Stimulated activated memory B cell treated with anti-CD40 and anti-IgM and Interleukin-4, amounts not matched to agents 10 μg/mL and 1 μg/mL and 100 μg/mL, for 72 hours (primary cell): ENCODE data around the gene PARP15.

Source experiments
- ATAC-seq: fragments of 150-1000 bp; cut with Tn5 transposase; 2 replicates; pipeline ENCODE4 v1.10.0; 2021
- H3K27ac Mint-ChIP-seq: one replicate; pipeline ENCODE4 v1.8.0; 2022; ENCODE audit warnings: mild to moderate bottlenecking, mixed read lengths
- H3K27me3 Mint-ChIP-seq: one replicate; pipeline ENCODE4 v1.8.0; 2022; ENCODE audit warnings: mixed read lengths
- H3K36me3 Mint-ChIP-seq: one replicate; pipeline ENCODE4 v1.8.0; 2022; ENCODE audit warnings: mixed read lengths
- H3K4me1 Mint-ChIP-seq: one replicate; pipeline ENCODE4 v1.8.0; 2022; ENCODE audit warnings: mixed read lengths
- H3K4me3 Mint-ChIP-seq: one replicate; pipeline ENCODE4 v1.8.0; 2022; ENCODE audit warnings: mild to moderate bottlenecking, moderate library complexity, mixed read lengths
- H3K9me3 Mint-ChIP-seq: one replicate; pipeline ENCODE4 v1.8.0; 2022; ENCODE audit warnings: mixed read lengths

Gene PARP15

DNA sequence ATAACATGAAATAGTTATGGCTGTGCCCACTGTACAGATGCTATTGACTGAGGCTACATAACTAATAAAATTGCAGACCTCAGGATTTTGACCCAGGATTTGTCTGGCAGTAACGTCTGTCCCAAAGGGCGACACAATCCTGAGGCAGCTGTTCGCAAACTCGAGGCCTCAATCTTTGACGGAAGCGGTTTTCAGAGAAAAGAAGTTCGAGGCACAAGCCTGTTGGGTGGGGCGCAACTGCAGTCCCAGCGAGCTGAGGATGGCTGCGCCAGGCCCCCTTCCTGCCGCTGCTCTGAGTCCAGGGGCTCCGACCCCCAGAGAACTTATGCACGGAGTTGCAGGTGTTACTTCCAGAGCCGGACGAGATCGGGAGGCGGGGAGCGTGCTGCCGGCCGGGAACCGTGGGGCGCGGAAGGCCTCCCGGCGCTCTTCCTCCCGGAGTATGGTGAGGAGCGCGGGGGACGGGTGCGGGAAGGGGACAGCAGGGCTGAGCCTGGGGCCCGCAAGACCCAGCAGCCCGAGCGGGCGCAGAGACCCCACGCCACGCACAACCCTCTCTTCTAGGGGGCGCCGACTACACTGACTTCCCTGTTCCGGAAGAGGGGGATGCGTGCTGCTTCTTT, at the start of gene PARP15:
Gene PARP15 (plus strand): TSS at position 242 of the 623 bp plus-strand sequence. CDS start 18 bp downstream, at position 260.
- Mint-ChIP-seq H3K36me3 (peaks cover 29% of the 10 kb centered on the region), H3K4me3 (peak within 1 kb of the TSS; percentile 99), H3K27ac (peak within 1 kb of the TSS; percentile 100), H3K4me1 (peaks cover 64% of the 10 kb centered on the region), H3K27me3 (no peaks in the 10 kb centered on the region), H3K9me3 (peaks cover 9% of the 10 kb centered on the region)
- peak; percentile 4 for ATAC-seq

DNA sequence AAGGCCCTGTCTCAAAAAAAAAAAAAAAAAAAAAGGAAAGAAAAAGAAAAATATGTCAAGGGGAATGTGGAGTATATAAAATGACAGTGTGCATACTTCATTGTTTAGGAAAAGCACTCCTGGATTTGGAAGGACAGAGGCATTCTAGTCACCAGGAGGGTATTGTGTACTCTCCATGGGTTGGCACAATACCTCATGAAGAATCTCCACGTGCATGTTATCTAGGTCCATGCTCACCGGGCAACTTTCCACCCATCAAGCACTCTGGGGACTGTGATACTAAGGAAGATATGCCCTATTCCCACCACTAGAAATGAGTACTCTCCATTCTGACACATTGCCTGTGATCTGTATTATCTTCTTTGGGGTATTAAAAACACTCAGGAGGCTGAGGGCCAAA, 47.3 kb upstream of the PARP15 start:
- no peak for ATAC-seq

DNA sequence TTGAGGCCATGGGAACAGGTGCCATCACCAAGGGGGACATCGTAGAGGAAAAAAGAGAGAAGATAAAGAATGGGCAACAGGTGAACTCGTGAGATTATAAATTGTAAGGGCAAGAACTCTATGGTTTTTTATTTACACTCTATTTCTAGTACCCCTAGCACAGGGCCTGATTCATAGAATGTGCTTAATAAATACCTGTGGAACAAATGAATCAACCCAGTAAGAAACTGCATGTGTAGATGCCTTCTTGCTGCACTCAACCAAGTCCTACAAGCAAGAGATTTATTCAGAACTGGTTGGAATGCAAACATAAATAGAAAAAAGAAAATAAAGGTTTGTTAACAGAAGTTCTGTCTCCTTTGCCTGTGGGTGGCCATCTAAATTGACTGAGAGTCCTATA, 44.0 kb upstream of the PARP15 start:
- peaks cover 65% of the 10 kb centered on the region for H3K36me3 Mint-ChIP-seq
- peak; percentile 49 for ATAC-seq
- H3K27me3 Mint-ChIP-seq, result no peaks in the 10 kb centered on the region
- no peaks in the 10 kb centered on the region for H3K9me3 Mint-ChIP-seq
- H3K4me1 Mint-ChIP-seq, result peaks cover 12% of the 10 kb centered on the region
- peak overlapping the region; percentile 22 for H3K27ac Mint-ChIP-seq
- H3K4me3 Mint-ChIP-seq, result no peak overlapping the region

More for the DNA sequence above, 47.3 kb upstream of the PARP15 start:
- no peak overlapping the region for H3K4me3 Mint-ChIP-seq
- no peak overlapping the region for H3K27ac Mint-ChIP-seq
- no peaks in the 10 kb centered on the region for H3K9me3 Mint-ChIP-seq
- peaks cover 54% of the 10 kb centered on the region for H3K36me3 Mint-ChIP-seq
- no peaks in the 10 kb centered on the region for H3K27me3 Mint-ChIP-seq
- H3K4me1 Mint-ChIP-seq, result peaks cover 12% of the 10 kb centered on the region

DNA sequence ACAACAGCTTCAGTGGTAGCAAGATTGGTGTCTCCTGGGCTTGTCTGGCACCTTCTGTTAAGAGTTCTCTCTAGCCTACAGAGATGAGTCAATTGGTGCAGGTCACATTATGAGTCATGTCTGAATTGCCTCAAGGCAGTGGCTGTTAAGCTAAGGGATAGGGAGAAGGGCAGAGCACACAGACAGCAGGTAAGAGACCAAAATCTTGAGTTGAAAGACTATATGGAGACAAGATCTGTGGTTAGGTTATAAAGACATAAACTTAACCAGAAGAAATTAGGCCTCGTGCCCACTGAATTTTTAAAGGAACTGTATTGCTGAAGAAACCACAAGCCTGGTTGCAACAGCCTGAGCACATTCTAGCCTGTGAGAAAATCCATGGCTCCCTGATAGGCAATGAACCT, 43.5 kb upstream of the PARP15 start:
- Mint-ChIP-seq H3K9me3 (no peaks in the 10 kb centered on the region), H3K27me3 (no peaks in the 10 kb centered on the region), H3K4me3 (no peak overlapping the region), H3K4me1 (peaks cover 12% of the 10 kb centered on the region), H3K36me3 (peaks cover 70% of the 10 kb centered on the region), H3K27ac (peak overlapping the region; percentile 22)
- ATAC-seq, result peak; percentile 98

DNA sequence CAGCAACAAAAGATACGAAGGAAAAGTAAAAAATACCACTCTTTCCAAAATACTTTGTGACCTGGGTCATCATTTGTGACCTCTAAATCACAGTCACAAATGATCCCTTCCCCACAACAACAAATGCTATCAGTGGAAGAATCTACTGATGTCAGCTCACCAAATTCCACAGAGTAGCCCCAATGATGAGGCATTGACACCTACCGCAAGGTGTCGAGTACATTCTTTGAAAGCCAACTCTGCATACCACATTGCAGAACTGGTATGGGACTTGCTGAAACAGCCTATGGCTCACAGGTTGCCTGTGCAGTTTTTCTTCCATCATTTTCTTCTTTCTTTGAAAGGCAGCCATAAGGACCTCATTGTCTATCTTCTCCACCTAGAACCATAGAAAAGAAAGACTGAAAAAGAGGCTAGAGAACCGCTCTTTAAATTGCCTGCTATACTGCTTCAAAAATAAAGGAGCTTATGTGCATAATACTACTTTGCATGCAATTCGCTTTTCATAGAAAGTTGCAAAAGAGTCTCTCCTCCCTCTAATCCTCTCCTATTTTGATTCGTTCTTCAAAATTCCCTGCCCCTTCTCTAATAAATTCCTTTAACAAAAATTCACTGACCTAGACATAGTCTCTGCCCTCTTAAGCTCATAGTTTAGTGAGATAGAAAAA, 41.4 kb upstream of the PARP15 start:
- H3K4me3 Mint-ChIP-seq, result no peak overlapping the region
- peaks cover 77% of the 10 kb centered on the region for H3K36me3 Mint-ChIP-seq
- H3K4me1 Mint-ChIP-seq, result peaks cover 12% of the 10 kb centered on the region
- ATAC-seq, result no peak
- H3K27me3 Mint-ChIP-seq, result no peaks in the 10 kb centered on the region
- H3K27ac Mint-ChIP-seq, result no peak overlapping the region
- H3K9me3 Mint-ChIP-seq, result no peaks in the 10 kb centered on the region

DNA sequence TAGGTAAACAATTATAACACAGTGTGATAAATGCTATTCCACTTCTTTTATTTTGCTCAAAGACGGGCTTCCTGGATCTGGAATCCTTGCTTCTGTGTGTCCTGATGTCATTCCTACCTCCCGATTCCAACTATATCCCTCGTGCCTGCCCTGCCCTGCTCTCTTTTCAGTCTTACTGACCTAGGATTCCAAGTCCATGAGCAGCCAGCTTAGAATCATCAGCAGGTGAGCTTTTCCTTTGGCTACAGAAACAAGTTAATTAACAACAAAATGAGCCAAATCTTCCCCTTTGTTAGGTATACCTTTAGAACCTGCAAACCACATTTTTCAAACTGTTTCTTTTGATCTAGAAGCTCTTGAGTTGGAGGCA, 40.8 kb upstream of the PARP15 start:
- H3K9me3 Mint-ChIP-seq, result no peaks in the 10 kb centered on the region
- ATAC-seq, result no peak
- H3K4me1 Mint-ChIP-seq, result peaks cover 12% of the 10 kb centered on the region
- no peak overlapping the region for H3K4me3 Mint-ChIP-seq
- no peaks in the 10 kb centered on the region for H3K27me3 Mint-ChIP-seq
- H3K36me3 Mint-ChIP-seq, result peaks cover 75% of the 10 kb centered on the region
- H3K27ac Mint-ChIP-seq, result no peak overlapping the region

DNA sequence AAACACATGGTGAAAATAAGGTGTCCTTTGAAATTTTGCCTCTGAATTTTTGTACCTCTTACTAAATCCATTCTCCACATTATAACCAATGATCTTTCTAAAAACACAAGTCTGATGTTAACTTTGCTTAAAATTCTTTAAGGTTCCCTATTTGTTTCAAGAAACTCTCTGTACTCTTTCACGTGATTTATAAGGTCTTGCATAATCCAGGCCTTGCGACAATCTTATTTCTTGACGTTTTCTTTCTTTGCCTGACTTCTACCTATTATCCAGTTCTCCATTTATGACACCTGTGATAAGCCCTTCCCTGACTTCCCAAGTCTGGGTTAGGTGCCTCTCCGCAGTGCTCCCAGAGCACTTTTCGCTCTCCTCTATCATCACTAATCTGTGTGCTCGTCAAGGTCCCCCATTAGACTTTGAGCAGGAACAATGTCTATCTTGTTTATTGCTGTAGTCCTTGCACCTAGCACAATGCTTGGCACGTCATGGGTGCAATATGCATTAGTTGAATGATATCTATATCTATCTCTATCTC, 38.4 kb upstream of the PARP15 start:
- H3K36me3 Mint-ChIP-seq, result peaks cover 65% of the 10 kb centered on the region
- H3K27me3 Mint-ChIP-seq, result no peaks in the 10 kb centered on the region
- no peak for ATAC-seq
- H3K9me3 Mint-ChIP-seq, result no peaks in the 10 kb centered on the region
- H3K4me3 Mint-ChIP-seq, result no peak overlapping the region
- no peak overlapping the region for H3K27ac Mint-ChIP-seq
- no peaks in the 10 kb centered on the region for H3K4me1 Mint-ChIP-seq

DNA sequence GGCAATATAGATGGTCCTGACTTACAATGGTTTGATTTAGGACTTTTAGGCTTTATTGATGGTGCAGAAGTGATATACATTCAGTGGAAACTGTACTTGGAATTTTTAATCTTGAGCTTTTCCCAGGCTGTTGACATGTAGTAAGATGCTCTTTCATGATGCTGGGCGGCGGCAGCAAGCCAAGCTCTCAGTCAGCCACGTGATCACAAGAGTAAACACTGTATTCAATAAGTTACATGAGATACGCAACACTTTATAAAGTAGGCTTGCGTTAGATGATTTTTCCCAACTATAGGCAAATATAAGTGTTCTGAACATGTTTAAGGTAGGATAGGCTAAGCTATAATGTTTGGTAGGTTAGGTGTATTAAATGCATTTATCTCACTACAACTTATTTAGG, 31.3 kb upstream of the PARP15 start:
- Mint-ChIP-seq H3K27ac (no peak overlapping the region), H3K4me3 (no peak overlapping the region), H3K9me3 (no peaks in the 10 kb centered on the region)

DNA sequence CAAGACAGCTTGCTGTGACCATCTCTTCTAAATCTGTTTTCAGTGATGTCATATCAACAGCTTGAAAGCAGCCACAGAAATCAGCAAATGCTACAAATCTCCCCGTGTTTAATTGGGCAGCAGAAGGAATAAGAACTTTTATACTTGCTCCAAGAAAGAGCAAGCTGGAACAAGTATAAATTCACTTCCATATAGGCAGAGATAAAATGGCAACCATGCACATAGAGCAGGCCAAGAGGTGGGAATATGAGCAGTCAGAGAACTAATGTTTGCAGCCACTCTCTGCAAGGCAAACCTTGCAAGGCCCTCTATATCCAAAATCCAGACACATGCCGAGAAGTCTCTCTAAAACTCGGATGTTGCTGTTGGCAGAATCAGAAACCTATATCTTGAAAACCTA, 29.4 kb upstream of the PARP15 start:
- Mint-ChIP-seq H3K9me3 (no peaks in the 10 kb centered on the region), H3K27me3 (no peaks in the 10 kb centered on the region), H3K27ac (no peak overlapping the region), H3K4me3 (no peak overlapping the region), H3K4me1 (no peaks in the 10 kb centered on the region), H3K36me3 (peaks cover 64% of the 10 kb centered on the region)
- ATAC-seq, result no peak

More for the DNA sequence above, 31.3 kb upstream of the PARP15 start:
- peaks cover 56% of the 10 kb centered on the region for H3K36me3 Mint-ChIP-seq
- ATAC-seq, result no peak
- H3K27me3 Mint-ChIP-seq, result no peaks in the 10 kb centered on the region
- H3K4me1 Mint-ChIP-seq, result no peaks in the 10 kb centered on the region

DNA sequence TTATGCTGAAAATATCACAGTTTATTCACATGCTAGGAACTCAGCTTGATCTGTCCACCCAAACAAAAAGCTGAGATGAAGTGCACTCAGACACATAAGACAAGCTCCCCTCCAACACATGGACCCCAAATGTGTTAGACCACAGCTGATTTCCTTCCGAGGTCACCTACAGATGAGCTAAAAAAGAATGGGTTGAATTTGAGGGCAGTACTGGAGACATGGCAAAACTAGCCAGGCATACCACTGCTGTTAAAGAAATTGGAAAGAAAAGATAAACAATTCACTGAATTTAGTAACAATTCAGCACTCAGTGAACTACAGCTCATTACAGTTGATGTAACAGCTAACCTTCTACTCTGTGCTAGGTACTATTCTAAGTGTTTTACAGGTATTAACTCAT, 28.8 kb upstream of the PARP15 start:
- Mint-ChIP-seq H3K4me1 (no peaks in the 10 kb centered on the region), H3K27me3 (no peaks in the 10 kb centered on the region), H3K9me3 (no peaks in the 10 kb centered on the region), H3K4me3 (no peak overlapping the region), H3K36me3 (peaks cover 65% of the 10 kb centered on the region), H3K27ac (no peak overlapping the region)
- ATAC-seq, result no peak

DNA sequence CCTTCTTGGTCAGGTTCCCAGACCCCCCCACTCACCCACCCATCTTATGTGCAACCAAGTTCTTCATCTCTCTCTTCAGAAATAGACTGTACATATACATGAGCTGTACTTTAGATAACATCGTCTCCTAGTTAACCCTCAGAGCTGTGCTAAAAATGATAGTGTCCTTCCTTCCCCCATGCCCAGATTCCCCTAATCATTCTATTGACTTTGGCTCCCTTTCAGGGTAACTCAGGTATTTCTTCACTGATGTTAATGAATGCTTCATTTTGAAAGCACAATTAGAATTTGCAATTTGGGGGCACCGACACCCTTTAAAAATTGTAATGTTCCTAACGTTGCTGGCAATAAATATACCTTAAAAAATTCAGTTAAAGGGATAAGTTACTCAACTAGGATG, 24.3 kb upstream of the PARP15 start:
- Mint-ChIP-seq H3K4me3 (no peak overlapping the region), H3K27ac (no peak overlapping the region), H3K27me3 (no peaks in the 10 kb centered on the region), H3K9me3 (no peaks in the 10 kb centered on the region), H3K4me1 (no peaks in the 10 kb centered on the region), H3K36me3 (peaks cover 69% of the 10 kb centered on the region)
- ATAC-seq, result no peak

DNA sequence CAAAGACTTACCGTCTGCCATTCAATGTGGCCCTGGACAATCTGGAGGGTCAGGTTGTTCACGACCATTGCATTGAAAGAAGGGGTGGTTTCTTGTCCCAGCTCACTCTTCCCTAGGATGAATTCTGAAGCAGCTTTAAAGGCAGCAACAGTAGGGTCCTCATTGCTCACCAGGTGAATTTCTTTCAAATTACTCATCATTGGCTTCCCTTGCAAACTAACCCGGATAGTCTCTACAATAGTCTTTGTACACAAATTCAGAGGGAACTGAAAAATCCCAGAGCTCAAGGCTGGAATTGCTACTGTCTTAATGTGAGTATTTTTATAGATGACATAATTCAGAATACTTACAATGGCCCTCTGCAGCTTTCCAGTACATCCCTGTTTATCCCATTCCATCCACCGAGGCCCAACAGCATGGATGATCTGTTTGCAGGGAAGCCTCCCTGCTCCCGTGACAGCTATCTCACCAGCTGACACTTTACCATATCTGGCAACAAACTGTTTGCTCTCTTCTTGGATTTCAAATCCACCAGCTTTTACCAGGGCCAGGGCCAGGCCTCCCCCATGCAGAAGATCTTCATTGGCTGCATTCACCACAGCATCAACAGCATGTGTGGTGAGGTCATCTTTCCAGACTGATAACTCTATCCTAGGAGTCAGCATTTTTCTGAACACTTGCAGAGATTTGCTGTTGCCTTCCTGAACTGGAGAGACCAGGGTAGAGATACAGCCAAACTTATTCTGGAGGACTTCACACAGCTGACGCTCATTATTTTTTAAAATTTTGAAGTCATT, 22.0 kb upstream of the PARP15 start:
- peaks cover 9% of the 10 kb centered on the region for H3K4me1 Mint-ChIP-seq
- H3K9me3 Mint-ChIP-seq, result no peaks in the 10 kb centered on the region
- no peaks in the 10 kb centered on the region for H3K27me3 Mint-ChIP-seq
- ATAC-seq, result no peak
- H3K4me3 Mint-ChIP-seq, result no peak overlapping the region
- H3K36me3 Mint-ChIP-seq, result peaks cover 65% of the 10 kb centered on the region
- no peak overlapping the region for H3K27ac Mint-ChIP-seq

DNA sequence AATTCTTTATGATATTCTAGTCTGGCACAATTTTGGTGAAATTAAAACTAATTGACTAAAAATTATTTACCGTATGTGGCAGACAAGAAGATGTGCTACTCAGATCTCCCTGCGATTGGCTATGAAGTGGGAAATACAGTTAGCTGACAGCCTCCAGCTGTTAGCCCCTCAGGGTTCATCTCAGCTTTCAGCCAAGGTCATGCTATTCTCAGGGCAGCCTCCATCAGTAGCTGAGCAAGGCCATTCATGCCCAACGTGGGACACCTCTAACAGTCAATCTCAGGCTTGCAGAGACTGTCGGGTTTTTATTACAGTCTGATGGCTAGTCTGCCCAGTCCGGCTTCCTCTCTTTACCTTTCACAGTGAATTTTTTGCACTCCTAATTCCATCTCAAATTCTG, 20.1 kb upstream of the PARP15 start:
- ATAC-seq, result no peak
- no peaks in the 10 kb centered on the region for H3K27me3 Mint-ChIP-seq
- no peaks in the 10 kb centered on the region for H3K9me3 Mint-ChIP-seq
- H3K27ac Mint-ChIP-seq, result no peak overlapping the region
- H3K36me3 Mint-ChIP-seq, result peaks cover 58% of the 10 kb centered on the region
- no peak overlapping the region for H3K4me3 Mint-ChIP-seq
- peaks cover 28% of the 10 kb centered on the region for H3K4me1 Mint-ChIP-seq

DNA sequence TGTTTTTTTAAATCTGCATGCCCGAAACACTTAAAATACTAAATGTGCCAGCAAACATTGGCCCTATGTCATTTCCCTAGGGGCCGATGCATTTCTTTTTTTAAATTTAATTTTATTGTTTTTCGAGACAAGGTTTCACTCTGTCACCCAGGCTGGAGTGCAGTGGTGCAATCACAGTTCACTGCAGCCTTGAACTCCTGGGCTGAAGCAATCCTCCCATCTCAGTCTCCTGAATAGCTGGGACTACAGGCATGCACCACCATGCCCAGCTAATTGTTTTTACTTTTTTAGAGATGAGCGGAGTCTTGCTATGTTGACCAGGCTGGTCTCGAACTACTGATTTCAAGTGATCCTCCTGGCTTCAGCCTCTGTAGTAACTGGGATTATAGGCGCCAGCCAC, 18.8 kb upstream of the PARP15 start:
- peaks cover 49% of the 10 kb centered on the region for H3K36me3 Mint-ChIP-seq

DNA sequence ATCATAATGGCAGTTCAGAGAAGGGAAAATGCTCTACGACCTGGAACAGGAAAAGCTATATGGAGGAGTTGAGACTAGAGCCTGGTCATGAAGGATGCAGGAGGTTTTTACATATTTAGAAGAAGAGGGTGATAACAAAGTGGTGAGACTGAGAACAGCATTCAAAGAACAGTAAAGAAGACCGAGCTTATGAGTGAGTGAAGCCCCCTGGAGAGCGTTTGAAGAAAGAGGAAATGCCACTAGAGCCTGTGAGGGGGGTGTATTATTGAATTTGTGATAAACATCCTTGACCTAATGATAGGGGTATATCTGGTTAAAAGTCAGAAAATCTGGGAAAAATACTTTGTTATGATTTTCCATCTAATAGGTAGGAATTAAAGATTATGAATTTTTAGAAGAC, 17.5 kb upstream of the PARP15 start:
- peak overlapping the region; percentile 25 for H3K27ac Mint-ChIP-seq
- no peak for ATAC-seq
- H3K4me1 Mint-ChIP-seq, result peaks cover 48% of the 10 kb centered on the region
- H3K4me3 Mint-ChIP-seq, result no peak overlapping the region
- peaks cover 38% of the 10 kb centered on the region for H3K36me3 Mint-ChIP-seq
- no peaks in the 10 kb centered on the region for H3K27me3 Mint-ChIP-seq
- H3K9me3 Mint-ChIP-seq, result no peaks in the 10 kb centered on the region

More for the DNA sequence above, 18.8 kb upstream of the PARP15 start:
- ATAC-seq, result no peak
- Mint-ChIP-seq H3K27ac (no peak overlapping the region), H3K4me3 (no peak overlapping the region), H3K4me1 (peaks cover 40% of the 10 kb centered on the region), H3K27me3 (no peaks in the 10 kb centered on the region), H3K9me3 (no peaks in the 10 kb centered on the region)
